Daoy (cell line): Measurements from ENCODE around the gene EEF1AKMT1. TPM values are rescaled to one million over a fixed set of nuclear protein-coding genes. Genes with fewer than 3 reads are reported as not detected.
"Not testable (repeated sequence)": the region's sequence is repeated elsewhere in the genome, so short reads cannot be mapped to it uniquely, and the experiment has no call there.

Source experiments
- DNase-seq: peaks from one replicate; pipeline ENCODE4 v3.0.0-alpha.2; 2015; ENCODE audit warnings: low read depth
- total RNA-seq: library from RNA; depleted of rRNA; stranded (reverse); fragments of >200 nt; shearing (Covaris generic); gene quantifications from 2 replicates; pipeline ENCODE4 v1.2.3, GENCODE V29; 2014; rRNA removed

Gene EEF1AKMT1
- total RNA-seq, 1 experiment from 2014 or later = 9.8 TPM

DNA sequence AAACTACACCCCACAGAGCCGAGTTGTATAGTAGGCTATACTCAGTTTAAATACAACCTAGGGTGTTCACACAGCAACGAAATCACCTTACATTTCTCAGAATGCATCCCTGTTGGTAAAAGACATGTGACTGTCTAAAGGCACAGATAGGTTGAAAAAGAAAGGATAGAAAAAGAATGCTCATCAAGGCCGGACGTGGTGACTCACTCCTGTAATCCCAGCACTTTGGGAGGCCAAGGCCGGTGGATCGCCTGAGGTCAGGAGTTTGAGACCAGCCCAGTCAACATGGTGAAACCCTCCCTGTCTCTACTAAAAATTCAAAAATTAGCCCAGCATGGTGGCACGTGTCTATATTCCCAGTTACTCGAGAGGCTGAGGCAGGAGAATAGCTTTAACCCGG lies 74.0 kb downstream of the EEF1AKMT1 start:
- DNase-seq = peak; percentile 26

DNA sequence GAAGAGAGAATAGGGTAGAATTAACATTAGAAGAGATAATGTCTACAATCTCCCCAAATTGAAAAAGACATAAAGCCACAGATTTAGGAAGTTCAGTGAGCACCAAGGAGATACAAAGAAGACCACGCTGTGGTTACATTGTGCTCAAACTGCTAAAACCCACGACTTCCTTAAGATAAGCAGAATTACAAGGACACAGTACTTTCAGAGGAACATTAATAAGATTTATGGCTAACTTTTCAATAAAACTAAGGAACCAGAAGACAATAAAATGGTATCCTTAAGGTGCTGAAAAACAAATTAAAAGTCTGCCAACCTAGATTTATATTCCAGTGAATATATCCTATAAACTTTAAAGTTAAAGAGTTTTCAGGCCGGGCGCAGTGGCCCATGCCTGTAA lies 77.7 kb downstream of the EEF1AKMT1 start:
- no peak for DNase-seq

DNA sequence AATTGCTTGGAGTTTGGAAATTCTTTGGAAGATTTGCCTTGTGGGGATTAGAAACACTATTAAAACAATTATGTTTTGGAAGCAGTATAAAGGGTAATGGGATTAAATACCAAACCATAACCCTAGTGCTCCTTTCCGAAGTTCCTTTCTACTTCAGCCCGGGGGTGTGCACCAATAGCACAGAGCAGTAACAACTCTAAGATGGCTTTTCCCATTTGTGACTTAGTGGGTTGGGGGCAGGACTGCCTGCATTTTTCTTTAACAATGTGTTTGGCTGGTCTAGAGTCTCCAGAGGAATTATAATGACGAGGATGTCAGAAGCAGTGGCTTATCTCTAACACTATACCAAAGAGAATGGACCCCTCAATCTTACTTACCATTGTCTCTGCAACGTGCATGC lies 82.1 kb downstream of the EEF1AKMT1 start:
- DNase-seq = no peak

DNA sequence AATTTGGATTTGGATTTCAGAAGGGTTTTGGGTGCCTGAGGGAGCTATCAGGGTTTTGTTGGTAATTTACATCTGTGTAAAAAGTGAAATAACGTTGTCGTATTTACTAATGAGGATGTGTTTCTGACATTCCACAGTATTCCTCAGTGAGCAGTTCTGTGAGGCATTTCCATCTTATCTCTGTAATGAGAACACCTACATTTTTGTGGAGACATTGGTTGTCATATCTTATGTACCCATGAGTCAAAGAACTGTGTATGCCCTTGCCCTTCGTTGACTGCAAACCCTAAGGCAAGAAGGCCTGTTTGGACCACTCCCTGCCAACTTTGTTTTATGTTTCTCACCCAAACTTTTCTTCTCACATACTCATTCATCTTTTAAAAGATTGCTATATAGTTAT lies 84.5 kb downstream of the EEF1AKMT1 start:
- DNase-seq = no peak

DNA sequence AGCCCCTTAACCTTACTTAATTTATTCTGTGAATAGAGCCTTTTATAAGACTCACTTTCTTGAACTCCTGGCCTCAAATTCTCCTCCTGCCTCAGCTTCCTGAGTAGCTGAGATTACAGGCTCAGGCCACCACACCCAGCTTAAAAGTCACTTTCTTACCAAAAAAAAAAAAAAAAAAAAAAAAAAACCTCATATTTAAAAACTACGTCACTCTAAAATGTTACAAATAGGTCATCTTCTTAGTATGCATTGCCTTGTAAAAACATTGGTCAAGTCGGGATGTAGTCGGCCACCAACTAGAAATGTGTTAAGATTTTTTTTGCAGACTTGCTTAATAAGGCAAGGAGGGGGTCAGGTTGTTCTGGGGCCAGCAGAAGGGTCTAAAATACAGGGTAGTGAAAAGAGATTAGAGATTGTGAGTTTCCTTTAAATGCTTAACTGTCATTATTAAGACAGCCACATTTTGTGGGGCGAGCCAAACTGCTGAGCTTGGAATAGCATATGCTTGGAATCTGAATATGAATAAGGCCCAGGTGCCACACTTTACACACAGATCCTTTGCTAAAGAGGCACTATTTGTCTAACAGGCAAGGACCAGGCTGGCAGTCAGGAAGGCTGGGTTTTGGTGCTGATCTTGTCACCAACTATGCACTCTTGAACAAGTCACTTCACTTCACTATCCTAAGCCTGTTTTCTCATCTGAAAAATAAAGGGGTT lies 86.7 kb downstream of the EEF1AKMT1 start:
- DNase-seq = no peak

DNA sequence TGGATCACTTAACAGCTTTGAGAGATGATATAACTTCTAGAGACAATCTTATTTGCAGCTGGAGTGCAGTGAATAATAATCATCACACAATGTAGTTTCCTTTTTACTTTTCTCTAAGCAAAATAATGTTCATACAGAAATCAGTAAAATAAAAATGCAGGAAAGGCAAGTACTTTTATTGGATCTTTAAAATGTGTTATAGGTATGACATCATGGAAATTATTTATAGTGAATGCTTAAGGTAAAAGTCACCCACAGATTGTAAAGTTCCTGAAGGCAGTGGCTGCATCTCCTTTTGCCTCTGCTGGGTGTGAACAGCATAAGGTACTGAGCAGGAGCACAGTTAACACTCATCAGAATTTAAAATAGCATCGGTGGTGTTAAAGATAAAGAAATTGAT lies 87.6 kb downstream of the EEF1AKMT1 start:
- DNase-seq = no peak

DNA sequence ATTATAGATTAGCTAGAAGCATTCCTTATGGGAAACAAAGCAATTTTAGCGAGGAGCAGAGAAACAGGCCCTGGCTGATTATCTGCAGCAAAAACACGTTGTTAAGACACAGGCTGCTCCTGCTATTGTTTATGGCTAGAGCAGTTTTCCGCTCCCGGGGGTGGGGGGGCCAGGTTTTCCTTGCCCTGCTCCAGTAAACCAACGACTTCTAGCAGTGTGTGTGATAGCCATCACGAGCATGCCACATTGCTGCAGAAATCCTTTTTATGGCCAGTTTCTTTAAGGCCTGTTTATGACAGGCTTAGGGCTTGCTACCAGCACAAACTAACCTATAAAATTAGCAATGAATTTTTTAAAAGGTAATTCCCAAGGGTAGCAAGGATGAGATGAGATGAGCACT lies 88.7 kb downstream of the EEF1AKMT1 start:
- DNase-seq = no peak

DNA sequence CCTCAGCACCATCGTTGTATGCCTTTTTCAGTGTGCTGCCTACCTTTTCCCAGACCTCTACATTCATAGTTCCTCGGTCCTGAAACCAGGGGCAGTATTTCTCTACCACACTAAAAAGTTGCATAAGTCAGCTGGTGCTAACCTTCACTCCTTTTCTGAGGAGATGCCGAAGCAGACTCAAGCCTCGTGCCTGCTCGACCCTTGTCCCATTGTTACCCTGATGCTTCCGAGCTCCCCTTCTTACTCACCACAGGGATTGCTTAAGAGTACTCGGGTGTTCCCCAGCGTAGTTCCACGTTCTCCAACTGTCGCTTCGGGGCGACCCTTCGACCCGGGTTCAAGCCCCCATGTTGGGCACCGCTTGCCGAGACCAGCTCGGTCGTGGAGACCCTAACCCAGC lies 89.2 kb downstream of the EEF1AKMT1 start:
- no peak for DNase-seq

DNA sequence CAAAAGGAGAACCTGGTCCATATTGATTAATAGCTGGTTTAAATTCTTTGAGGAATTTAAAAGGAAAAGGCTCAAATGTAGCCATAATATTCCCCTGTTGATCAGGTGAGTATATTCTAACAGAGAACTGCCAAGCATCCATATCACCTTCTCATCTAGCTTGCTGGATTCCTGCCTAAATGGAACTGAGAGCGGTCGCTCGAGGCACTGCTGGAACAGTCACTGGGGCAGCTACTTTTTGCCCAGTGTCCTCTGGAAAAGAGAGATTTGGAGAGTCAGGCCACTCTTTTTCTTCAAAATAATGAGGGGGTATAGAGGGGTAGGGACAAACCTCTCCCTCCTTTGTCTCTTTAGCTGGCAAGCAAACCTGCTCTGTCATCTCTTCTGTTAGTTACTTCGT lies 89.7 kb downstream of the EEF1AKMT1 start:
- no peak for DNase-seq

DNA sequence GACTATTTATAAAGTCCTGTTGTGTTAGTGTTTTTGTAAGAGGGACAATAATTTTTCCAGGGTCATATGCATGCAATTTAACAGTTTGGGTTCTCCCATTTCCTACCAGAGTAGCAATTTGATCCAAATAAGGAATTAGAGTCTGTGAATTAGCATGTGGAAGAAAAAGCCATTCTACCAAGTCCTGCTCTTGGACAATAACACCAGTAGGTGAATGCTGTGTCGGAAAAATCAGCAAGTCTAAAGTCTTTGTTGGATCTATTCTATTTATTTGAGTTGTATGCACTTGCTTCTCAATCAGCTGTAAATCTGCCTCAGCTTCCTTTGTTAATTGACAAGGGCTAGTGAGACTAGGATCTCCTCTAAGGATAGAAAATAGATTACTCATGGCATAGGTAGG lies 91.7 kb downstream of the EEF1AKMT1 start:
- DNase-seq = no peak

DNA sequence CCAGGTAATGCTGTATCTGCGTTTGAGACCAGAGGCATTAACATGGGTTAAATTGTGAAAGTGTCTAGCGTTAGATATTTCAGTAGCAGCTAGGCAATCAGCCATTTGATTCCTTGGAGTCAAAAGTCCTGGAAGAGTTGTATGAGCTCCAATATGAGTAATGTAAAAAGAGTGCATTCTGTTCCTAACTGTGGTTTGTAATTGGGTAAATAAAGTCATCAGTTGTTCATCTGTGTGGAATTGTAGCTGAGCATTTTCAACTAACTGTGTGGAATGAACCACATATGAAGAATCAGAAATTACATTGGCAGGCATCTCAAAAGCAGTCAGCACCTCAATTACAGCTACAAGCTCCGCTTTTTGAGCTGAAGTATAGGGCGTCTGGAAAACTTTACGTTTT lies 92.3 kb downstream of the EEF1AKMT1 start:
- DNase-seq = not testable (repeated sequence)

DNA sequence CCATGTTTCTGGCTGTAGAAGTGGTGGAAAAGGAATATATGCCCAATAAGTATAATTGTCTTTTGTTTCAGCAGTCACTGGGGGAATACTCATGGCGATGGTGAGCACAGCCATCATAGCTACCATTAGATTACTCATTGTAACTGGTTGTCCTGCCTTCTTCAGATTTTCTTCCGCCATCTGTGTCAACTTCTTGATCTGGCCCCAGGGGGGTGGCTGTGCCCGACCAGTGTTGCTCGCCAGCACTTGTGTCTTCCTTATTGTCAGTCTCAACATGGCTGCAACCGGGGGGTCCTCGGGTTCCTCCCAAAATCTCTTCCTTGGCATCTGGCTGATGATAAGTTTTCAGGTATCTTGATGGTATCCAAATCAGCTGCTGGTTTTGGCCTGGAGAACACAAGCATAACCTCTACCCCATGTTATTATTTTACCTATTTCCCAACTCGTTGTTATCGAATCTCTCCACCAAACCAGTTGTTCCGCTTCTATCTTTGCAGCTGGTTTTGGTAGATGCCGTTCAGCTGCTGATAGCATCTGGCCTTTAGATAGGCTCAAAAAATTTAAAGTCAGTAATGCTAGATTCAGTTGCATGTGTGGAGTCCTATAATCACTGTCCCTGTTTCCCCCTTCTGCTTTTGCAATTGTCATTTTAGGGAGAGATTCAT lies 93.2 kb downstream of the EEF1AKMT1 start:
- no peak for DNase-seq

DNA sequence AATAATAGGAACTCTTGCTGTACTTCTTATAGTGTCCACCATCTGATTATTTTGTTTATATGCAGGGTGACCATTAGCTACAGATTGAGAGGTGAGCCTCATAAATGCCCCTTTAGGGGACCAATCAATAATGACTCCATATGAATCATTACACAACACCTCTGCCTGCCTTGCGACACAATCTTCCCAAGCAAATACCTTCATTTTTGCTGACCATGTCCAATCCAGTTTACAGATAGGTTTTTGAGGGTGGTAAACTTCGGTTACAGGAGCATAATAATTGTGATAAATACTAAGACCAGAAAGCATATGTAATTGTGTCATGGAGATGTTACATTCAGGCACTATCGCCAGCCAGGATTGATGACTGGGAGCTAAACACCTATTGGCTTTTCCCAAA lies 93.9 kb downstream of the EEF1AKMT1 start:
- DNase-seq = no peak

Other genes with a start within 250 kb of the EEF1AKMT1 start
- 1.4 and 3.5 TPM in 2 replicates for gene CRYL1, start 248.1 kb downstream of the EEF1AKMT1 start, total RNA-seq
- gene IFT88, start 206.8 kb downstream of the EEF1AKMT1 start, total RNA-seq = 9.0 and 9.8 TPM in 2 replicates
- gene IL17D, start 70.3 kb downstream of the EEF1AKMT1 start, total RNA-seq = 0.46 and 2.7 TPM in 2 replicates
- 18.5 and 21.4 TPM in 2 replicates for gene XPO4, start 128.8 kb upstream of the EEF1AKMT1 start, total RNA-seq